GM19455 (cell line): Measurements from ENCODE around the gene GLP2R.
A peak's percentile ranks its signal among the peaks of the same experiment; 100 is the strongest.
"Not testable (repeated sequence)": the region's sequence is repeated elsewhere in the genome, so short reads cannot be mapped to it uniquely, and the experiment has no call there.

Experiments used
- ATAC-seq: cut with Tn5 transposase; IDR thresholded peaks from one replicate; pipeline ENCODE4 v1.9.1; 2021; ENCODE audit not compliant: unreplicated experiment

Gene GLP2R

DNA sequence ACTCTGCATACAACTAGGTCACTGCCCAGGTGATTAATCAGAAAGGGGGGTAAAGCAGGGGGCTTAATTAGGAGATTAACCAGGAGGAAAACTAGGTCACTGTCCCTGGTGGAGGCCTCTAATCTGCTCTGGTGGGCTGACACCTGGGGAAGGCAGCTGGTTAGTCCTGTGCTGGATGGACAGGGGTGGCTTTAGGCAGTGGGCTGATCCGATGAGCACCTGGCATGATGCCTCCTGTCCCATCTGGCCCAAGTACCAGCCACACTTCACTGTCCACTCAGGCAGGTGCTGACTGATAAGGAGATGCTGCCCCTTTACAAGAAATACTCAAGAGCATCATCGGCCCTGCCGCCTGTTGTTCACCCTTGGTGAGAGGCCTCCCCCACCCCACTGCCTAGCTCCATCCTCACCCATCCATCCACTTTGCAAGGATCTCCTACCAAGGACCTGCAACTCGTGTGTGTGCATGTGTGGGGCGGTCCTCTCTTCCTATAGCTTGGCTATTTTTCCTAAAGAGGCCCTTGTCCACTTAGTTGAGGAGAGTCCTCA is 93.2 kb downstream of the GLP2R start:
- no peak for ATAC-seq

DNA sequence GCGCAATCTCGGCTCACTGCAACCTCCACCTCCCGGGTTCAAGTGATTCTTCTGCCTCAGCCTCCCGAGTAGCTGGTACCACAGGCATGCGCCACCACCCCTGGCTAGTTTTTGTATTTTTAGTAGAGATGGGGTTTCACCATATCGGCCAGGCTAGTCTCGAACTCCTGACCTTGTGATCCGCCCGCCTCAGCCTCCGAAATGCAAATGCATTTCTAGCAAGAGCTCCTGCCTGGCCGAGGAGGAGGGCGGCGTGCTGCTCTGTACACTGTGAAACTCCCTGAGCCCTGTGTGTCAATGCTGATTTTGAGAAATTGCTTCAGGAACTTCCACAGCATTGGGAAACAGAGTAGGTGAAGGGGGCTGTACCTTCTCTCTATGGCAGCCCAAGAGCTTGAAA is 95.5 kb downstream of the GLP2R start:
- ATAC-seq, result not testable (repeated sequence)

DNA sequence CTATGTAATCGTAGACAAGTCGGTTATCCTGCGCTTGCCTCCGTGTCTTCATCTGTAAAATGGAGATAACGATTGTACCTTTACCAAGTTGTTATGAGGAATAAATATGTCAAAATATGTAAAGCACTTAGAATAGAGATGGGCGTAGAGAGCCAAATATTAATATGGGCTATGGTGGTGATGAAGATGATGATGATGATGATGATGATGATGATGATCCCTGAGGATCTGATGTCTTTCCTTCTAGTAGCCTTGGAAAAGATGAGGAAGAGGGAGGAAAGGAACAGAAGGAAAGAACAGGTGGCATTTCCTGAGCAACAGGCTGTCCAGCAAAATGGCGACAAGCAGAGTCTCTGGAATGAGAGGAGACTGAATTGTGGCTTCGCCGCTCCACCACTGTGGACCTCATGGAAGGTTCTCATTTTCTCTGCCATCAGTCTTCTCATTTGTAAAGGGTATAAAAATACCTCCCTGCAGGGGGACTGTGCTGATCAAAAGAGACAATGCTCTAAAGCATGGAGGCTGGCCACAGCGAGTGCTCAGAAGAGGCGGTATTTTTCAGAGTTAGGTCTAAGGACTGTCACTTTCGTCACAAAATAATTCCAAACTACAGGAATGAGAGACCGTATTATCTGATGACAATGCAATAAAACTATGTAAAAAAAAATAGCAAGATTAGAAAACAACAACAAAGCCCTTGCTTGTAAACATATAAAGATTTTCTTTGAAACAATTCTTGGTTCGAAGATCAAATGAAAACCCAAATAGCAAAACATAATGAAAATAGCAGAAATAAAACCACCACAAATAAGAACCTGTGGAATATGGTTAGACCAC is 96.5 kb downstream of the GLP2R start:
- ATAC-seq, result no peak

DNA sequence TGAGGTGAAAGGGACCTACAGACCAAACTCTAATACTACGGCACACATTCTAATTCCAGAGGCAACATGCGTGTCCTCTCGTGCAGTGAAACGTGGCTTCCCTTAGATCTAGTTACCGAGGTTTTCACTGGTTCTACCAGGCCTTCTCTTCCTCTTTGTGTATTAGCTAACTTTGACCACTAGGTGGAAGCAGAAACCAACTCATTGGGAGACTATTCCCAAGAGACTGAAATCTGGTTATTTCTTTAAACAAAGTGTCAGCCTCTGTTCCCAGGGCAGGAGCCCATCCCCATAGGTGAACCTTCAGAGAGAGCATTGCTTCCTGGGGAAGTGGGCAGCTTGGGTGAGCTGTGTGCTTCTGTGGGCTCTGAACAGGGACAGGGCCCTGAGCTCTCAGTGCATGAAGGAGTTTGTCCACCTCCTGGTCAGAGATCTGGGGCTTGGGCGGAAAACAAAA is 99.0 kb downstream of the GLP2R start:
- peak; percentile 66 for ATAC-seq

DNA sequence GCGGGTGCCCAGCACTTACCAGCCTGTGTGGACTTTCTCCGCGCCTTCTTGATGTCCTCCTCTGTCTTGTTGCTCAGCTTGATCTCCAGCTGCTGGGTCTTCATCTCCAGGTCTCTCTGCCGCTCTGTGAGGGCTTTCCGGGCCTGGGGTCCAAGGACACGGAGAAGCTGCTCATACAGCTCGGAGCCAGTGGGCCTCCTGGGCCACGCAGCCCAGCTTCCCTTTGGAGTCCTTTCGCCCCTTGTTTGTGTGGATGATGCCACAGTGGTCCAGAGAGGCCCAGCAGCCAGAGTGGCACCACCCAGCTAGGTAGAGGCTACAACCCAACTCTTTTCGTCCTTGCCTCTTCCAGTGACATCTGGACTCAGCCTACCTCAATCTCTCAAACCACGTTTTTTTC is 99.7 kb downstream of the GLP2R start:
- ATAC-seq, result no peak

DNA sequence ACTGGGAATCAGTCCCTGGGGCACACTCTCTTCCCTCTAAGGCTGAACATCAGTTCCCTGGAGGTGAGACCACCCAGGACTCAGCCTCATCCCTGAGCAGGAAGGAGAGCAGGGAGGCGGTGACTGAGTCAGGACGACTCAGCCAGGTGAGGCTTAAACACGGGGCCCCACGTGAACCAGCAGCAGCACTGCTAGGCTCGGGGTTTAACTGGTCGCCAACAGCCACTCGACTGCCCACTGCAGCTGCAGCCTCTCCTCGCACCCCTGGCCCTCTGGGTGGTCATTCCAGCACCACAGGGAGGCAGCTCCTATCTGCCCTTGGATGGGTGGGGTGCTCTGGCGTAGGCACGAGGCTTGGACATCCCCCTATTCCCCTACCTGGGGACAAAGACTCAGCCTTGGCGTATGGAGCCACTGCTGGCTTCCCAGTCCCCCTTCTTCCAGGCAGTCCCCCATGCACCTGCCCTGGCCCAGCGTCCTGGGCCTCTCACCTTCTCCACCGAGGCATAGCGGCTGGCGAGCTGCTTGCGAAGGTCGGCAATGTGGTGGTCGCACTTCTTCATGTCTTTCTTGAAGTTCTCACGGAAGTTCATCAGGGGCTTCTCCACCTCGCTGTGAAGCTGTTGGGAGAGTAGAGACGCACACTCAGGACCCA is 100.6 kb downstream of the GLP2R start:
- no peak for ATAC-seq

DNA sequence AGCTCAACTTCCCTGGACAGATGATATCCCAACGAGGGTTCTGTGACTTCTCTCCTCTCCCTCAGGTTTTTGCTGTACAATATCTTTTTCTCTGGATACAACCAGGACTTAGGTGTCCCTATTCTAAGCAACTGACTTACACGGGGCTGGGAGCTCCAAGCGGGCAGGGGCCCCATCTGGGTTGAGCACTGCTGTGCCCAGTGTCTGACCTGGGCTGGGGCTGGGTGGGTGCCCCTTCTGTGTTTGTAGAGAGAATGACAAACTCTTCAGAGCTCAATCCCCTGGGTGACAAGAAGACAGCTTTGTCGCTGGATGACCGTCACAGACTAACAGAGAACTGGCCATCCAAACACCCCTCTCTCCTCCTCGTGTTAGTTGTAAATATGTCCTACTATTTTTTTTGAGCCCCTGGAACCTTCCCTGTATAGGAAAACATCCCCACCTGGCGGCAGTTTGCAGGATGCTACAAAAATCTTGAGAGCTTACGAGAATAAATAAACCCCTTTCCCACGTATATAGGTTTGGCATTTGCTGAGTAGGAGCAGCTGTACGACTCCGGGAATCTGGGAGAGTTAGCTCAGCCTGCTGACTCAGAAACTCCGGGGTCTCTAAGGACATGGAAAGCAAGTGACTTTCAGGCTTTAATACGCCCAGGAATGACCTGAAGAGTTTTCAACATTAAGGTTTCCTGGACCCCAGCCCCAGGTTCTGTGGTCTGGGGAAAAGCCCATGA is 103.0 kb downstream of the GLP2R start:
- no peak for ATAC-seq

DNA sequence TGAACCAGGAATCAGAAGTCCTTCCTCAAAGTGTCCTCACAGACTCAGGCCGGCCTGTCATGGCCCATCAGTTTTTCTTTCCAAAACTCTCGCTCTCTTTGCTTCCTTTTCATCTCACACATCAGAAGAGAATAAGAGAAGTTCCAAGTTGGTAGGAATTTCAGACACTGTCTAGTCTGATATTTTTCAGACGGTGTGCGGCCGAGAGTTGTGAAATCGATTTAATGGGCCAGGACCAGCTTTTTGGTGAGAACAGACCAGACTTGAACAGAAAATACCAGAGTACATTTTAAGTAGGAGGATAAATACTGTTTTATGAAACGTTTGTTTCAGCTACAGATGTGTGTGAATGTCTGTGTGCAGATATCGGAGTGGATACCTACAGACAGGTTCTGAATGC is 104.1 kb downstream of the GLP2R start:
- ATAC-seq, result no peak

DNA sequence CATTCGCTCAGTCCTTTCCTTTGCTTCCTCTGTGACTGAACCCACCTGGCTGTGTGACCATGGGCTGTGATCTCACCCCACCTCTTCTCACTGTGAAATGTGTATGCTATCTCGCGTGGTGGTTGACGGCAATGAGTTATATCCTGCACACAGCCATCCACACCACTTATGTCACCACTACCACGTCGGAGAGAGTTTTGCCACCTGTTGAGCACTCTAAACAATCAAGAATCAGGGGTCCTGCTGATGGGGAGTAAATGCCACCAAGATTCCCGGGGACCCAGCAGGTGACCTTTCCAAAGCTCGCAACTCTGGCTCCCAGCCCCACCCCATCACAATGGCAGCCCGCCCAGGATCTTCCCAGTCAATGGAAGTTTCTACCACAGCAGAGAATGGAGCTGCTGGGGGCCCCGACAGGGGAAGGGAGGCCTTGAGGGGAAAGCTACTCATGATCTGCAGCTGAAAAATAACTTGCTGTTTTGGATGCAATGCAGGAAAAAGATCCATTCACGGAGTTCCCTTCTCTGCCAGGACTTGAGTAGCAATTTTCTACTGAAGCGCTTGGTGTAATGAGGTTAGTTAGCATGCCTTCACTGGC is 105.5 kb downstream of the GLP2R start:
- no peak for ATAC-seq

DNA sequence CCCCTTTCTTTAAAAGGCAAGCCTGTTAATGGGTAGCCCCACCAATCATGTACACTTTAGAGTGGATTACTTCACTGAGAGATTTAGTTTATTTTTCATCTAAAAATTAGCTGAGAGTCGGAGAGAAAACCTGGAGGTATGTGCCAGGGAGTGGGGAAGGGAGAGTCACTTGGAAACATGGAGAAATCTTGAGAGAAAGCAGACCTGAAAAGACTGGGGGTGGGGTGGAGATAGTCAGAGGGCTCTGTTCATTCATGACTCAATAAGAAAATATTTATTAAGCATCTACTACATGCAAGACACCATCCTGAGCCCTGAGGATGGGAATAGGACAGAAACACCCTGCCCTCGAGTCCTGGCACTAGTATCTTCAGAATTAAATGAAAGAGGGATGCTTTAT is 106.8 kb downstream of the GLP2R start:
- ATAC-seq, result no peak

DNA sequence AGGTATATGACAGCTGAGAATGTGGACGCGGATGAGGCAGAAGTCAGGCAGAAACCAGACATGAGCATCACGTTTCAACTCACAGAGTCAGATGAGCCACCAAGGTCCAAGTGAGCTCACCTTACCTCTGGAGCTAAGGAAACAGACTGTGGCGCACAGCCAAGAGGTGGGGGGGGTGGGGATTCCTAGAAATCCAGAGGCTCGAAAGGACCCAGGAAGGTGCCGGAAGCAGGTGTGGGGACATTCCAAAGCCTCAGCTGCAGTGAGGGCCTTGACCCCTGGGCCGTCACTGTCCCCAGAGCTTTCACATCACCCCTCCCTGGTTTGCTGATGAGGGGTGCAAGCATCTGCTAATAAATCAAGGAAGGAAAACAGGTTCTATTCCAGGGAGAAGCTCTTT is 108.6 kb downstream of the GLP2R start:
- no peak for ATAC-seq

DNA sequence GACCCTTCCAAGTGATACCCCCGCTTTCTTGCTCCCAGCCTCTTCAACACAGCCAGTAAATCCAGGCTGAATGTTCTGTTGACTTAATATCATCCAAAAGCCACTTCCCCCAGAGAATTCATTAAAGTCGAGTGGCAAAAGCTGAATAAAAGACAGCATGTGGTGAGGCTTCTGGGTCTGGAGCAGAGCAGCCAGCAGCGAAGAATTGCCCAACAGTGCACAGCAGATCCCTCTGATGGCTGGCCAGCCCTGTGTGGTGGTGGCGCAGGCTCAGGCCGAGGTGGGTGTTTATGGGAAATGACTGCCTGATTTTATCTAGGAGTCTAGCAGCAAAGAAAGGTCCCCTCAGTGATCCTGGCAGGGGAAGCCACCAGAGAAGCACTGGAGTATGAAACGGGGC is 109.7 kb downstream of the GLP2R start:
- no peak for ATAC-seq

DNA sequence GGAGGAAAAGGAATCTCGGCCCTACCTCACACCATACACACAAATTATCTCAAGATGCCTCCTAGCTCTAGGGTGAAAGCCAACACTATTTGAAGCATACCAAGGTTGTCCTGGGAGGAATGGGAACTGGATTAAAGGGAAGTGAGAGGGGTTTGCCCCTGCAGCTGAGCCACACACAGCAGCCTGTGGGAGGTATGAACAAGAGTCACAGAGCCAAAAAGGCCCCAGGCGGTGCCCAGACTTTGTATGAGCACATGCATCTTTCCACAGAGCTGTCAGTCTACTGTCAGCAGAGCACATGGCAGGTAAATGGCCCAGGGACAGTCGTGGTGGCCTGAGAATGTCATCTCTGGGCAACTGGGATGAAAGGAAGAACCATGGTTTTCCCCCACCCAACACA is 110.4 kb downstream of the GLP2R start:
- ATAC-seq, result no peak

DNA sequence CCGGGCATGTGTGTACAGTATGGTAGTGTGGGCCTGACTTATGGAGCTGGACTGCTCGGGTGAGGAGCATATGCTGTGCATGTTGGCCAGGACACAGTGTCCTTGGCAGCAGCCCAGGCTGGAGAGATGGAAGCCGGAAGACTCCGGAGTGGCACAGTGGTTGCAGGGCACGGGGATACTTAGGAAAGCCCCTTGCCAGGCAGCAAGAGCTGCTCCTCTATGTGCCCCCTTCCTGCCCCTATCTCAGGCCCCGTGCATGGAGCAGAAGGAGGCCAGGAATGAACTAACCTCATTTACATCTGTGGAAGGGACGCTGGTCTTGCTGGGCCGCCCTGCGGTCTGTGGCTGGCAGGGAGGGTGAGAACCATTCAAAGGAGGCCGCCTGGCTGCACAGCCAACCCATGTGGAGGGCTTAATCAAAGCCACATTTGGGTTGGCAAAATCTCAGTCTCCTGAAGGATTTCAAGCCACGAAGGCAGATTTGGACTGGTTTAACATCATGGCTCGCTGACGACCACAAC is 111.6 kb downstream of the GLP2R start:
- no peak for ATAC-seq

DNA sequence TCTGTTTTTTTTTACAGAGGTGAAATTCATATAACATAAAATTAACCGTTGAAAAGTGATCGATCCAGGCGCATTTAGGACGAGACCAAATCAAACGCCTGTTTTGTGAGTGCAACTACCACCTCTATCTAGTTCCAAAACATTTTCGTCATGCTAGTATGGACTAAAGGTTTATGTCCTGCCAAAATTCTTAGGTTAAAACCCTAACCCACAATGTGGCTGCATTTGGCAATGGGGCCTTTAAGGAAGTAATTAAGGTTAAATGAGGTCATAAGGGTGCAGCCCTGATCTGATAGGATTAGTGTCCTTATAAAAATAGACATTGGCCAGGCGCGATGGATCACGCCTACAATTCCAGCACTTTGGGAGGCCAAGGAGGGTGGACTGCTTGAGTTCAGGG is 112.2 kb downstream of the GLP2R start:
- no peak for ATAC-seq

DNA sequence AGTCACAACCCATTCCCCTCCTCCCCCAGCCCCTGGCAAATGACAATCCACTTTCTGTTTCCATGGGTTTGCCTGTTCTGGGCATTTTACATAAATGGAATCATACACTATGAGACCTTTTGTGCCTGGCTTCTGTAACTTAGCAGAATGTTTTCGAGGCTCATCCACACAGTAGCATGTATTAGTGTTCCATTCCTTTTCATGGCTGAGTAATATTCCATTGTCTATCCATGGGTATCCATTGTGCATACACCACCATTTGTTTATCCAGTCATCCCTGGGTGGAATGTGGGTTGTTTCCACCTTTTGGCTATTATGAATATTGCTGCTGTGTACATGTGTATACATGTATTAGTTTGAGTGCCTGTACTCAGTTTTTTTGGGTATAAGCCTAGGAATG is 113.0 kb downstream of the GLP2R start:
- no peak for ATAC-seq

DNA sequence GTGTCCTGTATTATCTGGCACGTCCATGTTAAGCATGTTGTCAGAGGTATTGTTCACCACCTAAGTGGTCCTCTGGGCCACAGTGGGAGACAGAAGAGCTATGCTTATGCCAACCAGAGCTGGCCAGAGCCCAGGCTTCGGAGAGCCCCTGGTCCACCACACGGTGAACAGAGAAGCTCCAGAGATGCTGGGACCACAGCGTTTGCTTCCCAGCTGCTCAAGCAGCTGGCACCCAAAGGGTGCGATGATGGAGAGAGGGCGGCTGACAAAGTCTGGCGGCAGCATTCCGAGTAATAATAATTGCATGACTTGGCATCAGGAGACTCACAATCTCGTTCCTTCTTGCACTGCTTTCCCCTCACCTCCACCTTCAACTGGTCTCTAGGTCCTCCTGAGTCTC is 115.1 kb downstream of the GLP2R start:
- no peak for ATAC-seq

DNA sequence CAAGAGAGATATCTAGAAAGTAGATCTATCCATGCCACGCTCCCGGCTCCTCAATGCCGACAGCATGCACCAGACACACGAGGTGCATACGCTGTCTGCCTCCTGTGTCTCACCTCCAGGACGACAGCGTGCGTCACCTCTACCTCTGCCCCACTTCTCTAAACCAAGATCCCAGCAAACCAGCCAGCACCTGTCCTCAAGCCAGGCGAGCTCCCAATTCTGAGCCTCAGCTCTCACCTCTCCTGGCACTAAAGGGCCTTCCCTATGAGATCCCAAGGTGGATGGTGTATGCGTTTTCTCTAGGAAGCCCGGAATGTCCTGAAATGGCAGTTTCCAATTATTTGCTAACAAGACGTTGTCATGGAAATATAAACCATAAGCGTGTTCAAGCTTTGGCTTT is 115.6 kb downstream of the GLP2R start:
- ATAC-seq, result no peak
